Measurements from ENCODE around the gene MRM1.
"Not testable (repeated sequence)": the region's sequence is repeated elsewhere in the genome, so short reads cannot be mapped to it uniquely, and the experiment has no call there.

The MRM1 gene

GRCh38 chr17:36602030-36602748, 806 bp downstream of the MRM1 start:
- DNase-seq, result no peak

GRCh38 chr17:36602924-36603384, 1.6 kb downstream of the MRM1 start:
- peak; percentile 19 to 55 for DNase-seq

- DNase-seq, result not testable (repeated sequence)
Observed at GRCh38 chr17:36605028-36605427, 3.6 kb downstream of the MRM1 start.

GRCh38 chr17:36608280-36608679, 6.9 kb downstream of the MRM1 start:
- no peak for DNase-seq

DNA sequence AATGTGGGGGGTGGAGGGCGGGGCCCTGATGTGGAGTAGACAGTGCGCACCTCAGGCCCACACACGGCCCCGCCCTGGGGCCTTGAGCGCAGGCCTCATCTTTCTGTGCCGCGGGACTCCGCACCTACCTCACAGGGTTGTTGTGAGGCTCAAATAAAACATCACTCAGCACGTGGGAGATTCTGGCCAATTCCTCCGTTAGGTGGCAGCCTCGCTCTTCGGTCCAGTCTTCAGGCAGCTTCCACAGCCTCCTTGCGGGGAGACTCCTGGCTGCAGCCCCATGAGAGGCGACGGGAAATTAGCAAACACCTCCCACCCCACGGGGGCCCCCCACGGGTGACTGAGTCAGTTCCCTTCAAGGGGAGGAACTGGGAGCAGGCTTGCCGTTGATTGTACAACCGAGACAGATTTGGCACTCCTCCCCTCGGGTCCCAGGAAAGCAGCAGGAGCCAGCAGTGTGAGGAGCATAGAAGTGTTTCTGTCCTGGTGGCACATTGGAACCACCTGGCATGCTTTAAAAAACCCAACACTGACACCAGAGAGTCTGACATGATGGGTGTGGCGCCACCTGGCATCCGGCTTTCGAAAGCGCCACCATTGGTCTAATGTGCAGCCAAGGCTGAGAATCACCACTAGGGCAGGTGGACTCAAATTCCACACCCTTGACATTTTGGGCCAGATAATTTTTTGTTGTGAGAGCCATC, 7.6 kb downstream of the MRM1 start:
- peak in 1 of 2 experiments; percentile 11 for DNase-seq

DNA sequence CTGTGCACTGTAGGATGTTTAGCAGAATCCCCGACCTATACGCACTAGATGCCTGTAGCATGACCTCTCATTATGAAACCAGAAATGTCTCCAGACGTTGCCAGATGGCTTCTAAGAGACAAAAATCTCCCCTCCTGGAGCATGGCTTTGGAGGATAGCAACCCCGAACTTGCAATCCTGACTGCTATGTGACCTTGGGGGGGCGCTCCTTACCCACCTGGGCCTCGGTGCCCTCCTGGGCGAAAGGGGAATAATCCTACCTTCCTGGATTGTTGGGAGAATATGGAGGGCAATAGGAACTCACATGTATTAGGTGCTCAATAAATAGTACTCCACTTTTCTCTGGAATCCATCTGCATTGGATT, 8.1 kb downstream of the MRM1 start:
- DNase-seq, result no peak

DNA sequence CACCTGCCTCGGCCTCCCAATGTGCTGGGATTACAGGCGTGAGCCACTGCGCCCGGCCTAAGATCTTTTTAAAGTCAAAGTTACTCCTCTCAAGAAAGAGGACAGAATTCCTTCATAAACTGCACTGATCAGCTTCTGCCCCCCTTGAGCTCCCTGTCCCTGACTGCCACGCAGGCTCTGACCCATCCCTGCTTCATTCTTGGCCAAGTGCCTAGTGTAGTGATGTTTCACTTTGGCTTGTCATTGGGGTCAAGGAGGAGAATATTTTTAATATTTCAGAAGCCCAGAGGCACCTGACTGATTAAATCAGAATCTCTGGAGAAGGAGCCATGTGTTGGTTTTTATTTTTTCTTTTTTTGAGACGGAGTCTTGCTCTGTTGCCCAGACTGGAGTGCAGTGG, 9.1 kb downstream of the MRM1 start:
- no peak for DNase-seq

DNA sequence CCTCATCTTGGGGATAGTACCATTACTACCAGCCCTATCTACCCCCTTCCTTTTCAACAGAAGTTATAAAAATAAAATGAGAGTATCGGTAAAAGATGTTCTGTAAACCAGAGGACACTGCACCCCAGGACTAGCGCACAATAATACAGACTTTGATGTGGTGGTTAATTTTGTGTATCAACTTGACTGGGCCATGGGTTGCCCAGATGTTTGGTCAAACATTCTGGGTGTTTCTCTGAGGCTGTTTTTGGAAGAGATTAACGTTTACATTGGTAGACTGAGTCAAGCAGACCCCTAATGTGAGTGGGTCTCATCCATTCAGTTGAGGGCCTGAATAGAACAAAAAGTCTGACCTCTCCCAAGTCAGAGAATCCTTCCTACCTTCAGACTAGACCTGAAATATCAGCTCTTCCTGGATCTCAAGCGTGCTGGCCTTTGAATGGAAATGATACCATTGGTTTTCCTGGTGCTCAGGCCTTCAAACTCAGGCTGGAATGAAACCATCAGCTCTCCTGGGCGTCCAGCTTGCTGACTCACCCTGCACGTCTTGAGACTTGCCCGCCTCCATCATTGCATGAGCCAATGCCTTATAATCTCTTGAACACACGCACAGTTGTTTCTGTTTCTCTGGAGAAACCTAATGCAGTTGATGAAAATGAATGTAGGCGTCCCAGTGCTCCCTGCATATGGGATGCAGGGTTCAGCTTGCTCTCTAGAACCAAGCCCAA, 10.1 kb downstream of the MRM1 start:
- DNase-seq, result no peak

GRCh38 chr17:36612323-36612722, 10.9 kb downstream of the MRM1 start:
- no peak for DNase-seq

DNA sequence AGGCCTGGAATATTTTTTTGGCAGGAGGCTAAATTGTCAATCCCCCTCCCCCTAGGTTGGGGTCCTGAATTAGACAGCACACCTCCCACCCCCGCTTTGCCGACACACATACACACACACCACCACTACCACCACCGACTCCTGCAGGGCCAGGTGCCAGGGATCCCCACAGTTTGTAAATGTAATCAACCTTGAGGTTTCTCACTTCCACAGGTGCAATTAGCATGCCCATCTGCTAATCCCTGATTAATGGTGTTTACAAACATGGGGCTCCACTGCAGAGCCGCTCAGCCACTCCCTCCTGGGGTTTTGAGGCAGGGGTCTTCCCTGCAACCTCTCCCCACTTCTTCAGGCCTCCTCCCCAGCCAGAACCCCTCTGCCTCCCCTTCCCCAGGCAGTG, 11.8 kb downstream of the MRM1 start:
- no peak for DNase-seq

GRCh38 chr17:36614081-36614480, 12.7 kb downstream of the MRM1 start:
- DNase-seq, result no peak

DNA sequence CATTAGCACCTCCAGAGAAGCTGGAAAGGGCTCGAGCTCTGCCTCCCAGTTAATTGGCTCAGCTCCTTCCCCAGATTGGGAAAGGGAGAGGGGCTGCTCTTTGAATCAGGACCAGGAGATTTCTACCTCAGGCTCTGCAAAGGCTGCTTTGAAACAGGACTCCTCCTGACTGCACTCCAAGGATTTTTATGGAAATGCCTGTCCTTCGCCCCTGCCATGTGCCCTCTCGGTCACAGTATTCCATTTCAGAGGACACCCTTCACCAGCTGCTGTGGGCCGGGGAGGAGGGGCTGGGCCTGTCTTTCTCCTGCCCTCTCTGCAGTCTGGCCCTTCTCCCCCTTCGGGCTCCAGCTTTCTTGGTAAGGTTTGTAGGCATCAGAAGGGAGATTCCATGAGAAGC, 13.6 kb downstream of the MRM1 start:
- no peak for DNase-seq

DNA sequence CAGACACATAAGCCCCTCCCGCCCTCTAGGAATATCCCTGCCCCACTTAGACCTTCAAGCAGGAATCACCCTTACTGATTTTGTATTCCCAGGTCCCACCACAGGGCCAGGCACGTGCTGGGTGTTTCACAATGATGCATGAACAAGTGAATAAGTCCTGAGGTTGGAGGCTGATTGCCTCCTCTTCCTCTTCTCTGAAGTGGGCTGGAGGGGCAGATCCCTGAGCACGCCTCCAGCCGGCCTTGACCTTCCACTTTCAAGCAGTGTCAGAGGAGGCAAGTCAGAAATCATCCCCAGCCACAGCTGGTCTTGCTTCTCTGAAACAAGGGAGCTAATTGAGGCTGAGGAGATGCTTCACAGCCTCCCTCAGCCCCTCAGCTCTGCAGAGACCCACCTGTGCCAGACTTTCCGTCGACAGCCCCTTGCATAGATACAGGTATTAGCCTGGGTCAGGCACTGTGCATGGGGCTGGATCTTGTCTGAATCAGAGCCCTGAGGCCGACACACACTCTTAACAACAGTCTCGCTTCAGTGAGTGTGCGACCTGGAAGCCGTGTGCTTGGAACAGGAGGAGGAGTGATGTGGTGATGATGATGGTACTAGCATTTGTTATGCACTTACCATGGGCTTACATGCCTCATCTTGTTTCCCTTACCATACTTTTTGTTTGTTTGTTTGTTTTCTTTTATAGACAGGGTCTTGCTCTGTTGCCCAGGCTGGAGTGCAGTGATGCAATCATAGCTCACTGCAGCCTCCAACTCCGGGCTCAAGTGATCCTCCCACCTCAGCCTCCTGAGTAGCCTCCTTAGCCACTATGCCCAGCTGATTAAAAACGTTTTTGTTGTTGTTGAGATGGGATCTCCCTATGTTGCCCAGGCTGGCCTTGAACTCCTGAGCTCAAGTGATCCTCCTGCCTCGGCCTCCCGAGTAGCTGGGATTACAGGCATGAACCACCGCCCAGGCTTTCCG, 15.0 kb downstream of the MRM1 start:
- no peak for DNase-seq

DNA sequence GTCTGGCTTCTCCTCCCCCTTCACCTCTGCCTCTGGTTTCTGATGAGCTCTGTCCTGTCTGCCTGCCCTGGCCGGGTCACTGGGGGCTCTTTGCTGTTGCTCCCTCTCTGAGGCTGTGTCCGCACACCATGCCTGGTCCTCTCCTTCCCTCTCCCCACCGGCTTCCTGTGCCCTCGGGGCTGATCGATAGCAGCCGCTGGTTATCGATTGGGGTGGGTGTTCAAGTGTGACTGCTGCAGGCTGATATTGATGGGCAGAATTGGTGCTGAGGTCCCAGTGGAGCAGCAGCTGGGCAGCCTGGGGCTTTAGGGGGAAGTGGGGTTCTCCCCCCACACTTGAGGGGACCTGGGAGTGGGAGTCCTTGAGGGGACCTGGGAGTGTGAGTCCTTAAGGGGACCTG, 16.4 kb downstream of the MRM1 start:
- no peak for DNase-seq

DNA sequence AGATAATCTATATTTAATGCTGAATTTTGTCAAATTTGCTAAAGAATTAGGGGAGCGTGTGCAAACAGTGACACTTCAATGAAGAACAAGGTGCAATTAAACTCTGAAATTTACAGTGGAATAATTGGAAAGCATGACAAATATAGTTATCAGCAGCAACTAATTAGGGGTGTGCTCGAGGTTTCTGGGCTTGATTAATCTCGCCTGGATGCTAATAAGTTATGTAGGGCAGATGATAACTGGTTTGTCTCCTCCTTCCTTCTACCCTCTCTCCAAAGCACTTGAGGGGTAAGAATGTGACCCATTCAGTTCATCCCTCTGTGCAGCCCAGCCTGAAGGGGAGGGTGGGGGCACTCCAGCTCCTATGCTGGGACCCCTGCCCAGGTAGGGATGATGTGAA, 21.9 kb downstream of the MRM1 start:
- DNase-seq, result no peak

DNA sequence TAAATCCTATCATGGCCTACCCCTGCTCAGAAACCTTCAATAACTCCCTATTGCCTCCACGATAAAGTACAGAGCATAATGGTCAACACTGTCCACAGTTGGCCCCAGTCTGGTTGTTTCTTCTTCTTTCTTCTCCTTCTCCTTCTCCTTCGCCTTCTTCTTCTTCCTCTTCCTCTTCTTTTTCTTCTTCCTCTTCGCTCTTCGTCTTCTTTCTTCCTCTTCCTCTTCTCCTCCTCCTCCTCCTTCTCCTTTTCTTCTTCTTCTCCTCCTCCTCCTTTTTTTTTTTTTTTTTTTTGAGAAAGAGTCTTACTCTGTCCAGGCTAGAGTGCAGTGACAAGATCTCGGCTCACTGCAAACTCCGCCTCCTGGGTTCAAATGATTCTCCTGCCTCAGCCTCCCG, 23.8 kb downstream of the MRM1 start:
- no peak for DNase-seq

- no peak for DNase-seq
Observed at GRCh38 chr17:36627101-36627500, 25.7 kb downstream of the MRM1 start.

DNA sequence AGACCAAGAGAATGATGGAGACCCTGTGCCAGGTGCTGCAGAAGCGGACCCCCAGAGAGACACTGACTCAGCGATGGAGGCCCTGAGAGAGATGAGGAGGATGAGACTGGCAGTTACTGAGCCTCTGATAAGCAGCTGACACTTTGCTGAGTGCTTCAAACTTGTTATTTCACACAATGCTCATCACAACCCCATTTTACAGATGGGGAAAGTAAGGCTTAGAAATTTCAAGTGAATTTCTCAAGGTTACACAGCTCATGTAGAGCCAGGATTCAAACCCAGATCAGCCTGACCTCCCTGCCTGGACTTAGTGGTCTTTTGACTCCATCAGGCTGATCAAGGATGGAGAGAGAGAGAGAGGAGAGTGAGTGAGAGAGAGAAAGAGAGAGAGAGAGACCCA, 27.2 kb downstream of the MRM1 start:
- DNase-seq, result no peak

GRCh38 chr17:36629252-36629847, 28.0 kb downstream of the MRM1 start:
- peak in 1 of 2 experiments; percentile 63 for DNase-seq

GRCh38 chr17:36629970-36630502, 28.7 kb downstream of the MRM1 start:
- DNase-seq, result no peak

DNA sequence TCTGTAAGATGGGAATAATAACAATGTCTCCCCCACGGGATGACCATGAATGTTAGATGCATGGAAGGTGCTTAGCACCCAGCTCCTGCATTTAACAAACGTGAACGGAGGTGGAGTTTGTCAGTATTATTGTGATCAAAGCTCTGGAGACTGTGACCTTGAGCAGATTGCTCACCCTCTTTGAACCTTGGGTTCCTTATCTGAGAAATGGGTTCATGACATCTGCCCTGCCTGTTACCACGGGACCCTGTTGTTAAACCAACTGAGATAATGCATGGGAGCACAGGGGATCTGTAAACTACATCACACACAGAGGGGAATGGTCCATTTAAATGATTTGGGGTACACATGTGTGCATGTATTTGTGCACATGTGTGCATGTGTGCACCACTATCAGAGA, 29.6 kb downstream of the MRM1 start:
- no peak for DNase-seq

Data from SW 1271 (cell line).